ENCODE results near the gene C4BPA.

C4BPA gene

DNA sequence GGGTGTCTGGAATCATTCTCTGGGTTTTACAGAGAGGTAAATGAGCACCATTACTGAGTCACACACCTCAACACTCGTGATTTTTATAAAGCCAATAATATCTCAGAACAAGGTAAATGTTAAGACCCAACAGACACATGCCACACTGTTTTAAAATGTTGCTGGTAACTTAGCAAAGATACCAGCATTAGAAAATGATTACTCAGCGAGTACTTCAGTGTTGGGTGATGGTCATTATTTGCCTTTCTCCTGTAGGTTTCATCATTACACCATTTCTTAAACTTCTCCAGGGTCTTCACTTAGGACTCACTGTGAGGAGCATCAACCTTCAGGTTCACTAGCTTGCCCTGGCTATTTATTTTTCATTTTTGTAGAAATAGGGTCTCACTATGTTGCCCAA is 22.2 kb upstream of the C4BPA start:
- no peak for DNase-seq (ENCODE audit: low spot score)
- in situ Hi-C loops (cut with MboI; ENCODE audit: low sequenced_read_pairs, unreplicated experiment): loop anchor here (25.0 kb wide), 1 partner anchor 405 kb away; the partner anchor contains the start of gene CR1
- TF ChIP-seq, protein P1, sequence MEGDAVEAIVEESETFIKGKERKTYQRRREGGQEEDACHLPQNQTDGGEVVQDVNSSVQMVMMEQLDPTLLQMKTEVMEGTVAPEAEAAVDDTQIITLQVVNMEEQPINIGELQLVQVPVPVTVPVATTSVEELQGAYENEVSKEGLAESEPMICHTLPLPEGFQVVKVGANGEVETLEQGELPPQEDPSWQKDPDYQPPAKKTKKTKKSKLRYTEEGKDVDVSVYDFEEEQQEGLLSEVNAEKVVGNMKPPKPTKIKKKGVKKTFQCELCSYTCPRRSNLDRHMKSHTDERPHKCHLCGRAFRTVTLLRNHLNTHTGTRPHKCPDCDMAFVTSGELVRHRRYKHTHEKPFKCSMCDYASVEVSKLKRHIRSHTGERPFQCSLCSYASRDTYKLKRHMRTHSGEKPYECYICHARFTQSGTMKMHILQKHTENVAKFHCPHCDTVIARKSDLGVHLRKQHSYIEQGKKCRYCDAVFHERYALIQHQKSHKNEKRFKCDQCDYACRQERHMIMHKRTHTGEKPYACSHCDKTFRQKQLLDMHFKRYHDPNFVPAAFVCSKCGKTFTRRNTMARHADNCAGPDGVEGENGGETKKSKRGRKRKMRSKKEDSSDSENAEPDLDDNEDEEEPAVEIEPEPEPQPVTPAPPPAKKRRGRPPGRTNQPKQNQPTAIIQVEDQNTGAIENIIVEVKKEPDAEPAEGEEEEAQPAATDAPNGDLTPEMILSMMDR (IDR thresholded peaks at IDR 0.05; ENCODE audit: borderline replicate concordance, control extremely low read depth, extremely low read depth, insufficient read depth, missing control alignments): no peak

DNA sequence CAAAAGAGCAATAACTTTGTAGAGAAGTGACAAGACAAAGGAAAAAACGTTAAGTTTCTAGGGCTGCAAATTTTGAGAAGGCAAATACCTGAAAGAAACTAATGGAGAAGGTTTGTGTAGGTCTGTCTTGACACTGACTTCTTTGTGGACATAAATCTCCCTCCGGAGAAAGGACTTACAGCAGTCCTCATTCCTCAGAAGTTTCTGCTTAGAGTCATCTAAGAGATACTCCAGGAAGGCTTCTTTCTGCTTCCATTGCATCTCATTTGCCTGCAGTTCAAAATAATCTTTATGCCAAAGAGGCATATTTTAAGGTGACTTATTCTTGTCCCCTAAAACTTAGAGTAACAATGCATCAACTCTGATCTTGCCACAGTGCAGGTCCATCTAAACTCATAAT is 19.8 kb upstream of the C4BPA start:
- no peak for DNase-seq (ENCODE audit: low spot score)
- TF ChIP-seq, protein P1 (IDR thresholded peaks at IDR 0.05; ENCODE audit: borderline replicate concordance, control extremely low read depth, extremely low read depth, insufficient read depth, missing control alignments): no peak
- in situ Hi-C loops (cut with MboI; ENCODE audit: low sequenced_read_pairs, unreplicated experiment): loop anchor here (25.0 kb wide), 1 partner anchor 403 kb away; the partner anchor contains the start of gene CR1

DNA sequence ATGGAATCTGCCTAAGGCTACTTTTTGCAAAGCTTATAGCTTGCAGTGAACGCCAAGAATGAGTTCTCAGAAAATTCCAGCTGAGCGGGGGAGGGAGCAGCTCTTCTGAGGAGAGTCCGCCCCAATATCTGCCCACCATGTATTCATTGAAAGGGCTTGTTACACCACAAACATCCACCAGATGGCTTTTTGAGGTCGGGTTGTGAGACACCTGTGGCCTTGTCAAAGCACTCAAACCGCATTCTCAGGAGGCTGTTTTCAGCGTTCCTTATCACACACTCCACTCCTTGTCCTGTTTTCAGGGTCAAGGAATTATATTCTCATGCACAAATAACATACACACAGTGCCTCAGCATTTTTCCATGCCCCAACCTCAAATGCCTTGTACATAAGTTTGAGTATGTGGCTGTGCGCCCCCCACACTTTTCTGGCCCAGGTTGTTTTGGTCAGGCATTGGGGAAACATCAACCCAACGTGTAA is 19.3 kb upstream of the C4BPA start:
- peak; percentile 59 for DNase-seq (ENCODE audit: low spot score)
- in situ Hi-C loops (cut with MboI; ENCODE audit: low sequenced_read_pairs, unreplicated experiment): loop anchor here (5.0 to 25.0 kb wide), 2 partner anchors 323 to 403 kb away; partner anchors contain the start of gene CR1
- TF ChIP-seq, protein P1 (IDR thresholded peaks at IDR 0.05; ENCODE audit: borderline replicate concordance, control extremely low read depth, extremely low read depth, insufficient read depth, missing control alignments): peak; percentile 68

DNA sequence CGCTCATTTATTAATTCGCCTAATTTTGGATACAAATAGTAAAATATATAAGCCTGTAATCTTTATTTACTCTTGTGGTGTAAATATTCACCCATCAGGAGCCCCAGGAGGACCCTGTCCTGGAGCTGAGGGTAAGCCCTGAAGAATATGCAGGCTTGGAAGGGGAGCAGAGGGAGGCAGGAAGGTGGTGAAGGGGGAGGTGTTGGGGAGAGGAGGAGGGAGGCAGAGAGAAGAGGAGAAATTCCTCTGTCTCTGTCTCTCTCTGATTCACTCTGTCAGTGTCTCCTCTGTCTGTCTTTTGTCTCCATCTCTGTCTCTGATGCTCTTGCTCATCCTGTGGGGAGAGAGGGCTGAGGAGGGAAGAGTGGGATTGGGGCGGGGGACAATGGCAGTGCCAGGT is 18.1 kb upstream of the C4BPA start:
- TF ChIP-seq, protein P1 (IDR thresholded peaks at IDR 0.05; ENCODE audit: borderline replicate concordance, control extremely low read depth, extremely low read depth, insufficient read depth, missing control alignments): no peak
- in situ Hi-C loops (cut with MboI; ENCODE audit: low sequenced_read_pairs, unreplicated experiment): loop anchor here (5.0 to 25.0 kb wide), 2 partner anchors 321 to 401 kb away; partner anchors contain the start of gene CR1
- DNase-seq (ENCODE audit: low spot score): no peak

DNA sequence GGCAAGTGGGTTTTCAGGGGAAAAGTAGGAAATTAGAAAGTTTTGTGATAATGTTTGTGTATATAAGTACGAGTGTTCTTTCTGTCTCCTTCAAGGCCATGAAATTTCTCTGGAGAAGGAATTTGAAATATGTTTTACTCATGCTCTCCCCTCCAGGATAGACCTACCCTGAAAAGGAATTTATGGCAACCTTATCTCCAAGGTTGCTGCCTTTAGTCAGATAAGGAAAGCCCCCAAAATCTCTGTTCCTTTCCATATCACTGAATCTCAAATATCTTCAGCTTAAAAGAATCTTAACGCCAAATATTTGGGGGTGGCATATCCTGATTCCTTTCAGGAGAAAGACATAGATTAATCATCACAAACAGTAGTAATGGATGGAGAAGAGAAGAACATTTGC is 15.9 kb upstream of the C4BPA start:
- in situ Hi-C loops (cut with MboI; ENCODE audit: low sequenced_read_pairs, unreplicated experiment): loop anchor here (5.0 to 25.0 kb wide), 2 partner anchors 319 to 399 kb away; partner anchors contain the start of gene CR1
- no peak for DNase-seq (ENCODE audit: low spot score)
- TF ChIP-seq, protein P1 (IDR thresholded peaks at IDR 0.05; ENCODE audit: borderline replicate concordance, control extremely low read depth, extremely low read depth, insufficient read depth, missing control alignments): no peak

DNA sequence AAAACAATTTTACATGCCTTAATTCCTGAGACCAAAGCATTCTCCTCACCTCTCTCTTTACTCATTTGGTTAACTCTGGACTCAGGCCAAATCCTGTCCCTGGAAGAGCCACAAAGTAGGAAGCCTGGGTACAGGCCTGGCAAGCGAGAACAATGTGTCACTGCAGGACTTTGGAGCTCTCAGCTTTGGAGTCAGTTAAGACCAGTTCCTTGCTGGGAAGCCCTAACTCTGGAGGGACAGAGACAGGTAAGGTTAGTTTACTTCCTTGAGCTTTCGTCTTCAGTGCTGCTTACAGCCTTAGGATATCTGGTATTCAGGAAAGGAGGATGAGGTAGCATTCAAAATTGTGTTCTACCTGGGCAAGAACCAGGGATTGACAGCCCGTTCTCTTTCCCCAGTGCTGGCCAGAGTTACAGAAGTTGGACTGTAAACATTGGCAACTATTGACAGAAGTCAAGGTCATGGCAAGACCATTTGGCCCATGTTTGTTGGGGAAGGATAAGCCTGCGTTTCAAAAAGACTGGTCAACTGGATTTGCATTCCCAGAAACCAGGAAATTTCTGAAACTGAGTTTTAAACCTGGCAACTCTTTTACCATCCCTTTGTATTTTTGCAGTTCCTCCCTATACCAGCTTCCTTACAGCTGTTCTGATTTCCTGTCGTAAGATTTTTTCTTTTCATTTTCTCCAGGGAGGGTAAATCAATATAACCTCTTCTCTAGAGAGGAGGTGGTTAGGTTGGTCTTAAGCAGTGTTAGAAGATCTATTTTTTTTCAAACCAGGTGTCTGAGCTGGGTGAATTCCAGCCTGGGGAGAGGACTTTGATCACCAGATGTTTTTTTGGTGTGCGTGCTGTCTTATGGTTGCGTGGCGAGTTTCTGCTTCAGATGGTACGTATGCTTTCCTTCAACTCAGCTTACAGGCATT is 15.1 kb upstream of the C4BPA start, which contains the start of gene C4BPB:
Gene C4BPB, plus strand, starts transcription at position 160 of the 926 bp plus-strand sequence. Its CDS starts 672 bp downstream, at position 832.
- in situ Hi-C loops (cut with MboI; ENCODE audit: low sequenced_read_pairs, unreplicated experiment): loop anchor here (5.0 to 25.0 kb wide), 2 partner anchors 318 to 398 kb away; partner anchors contain the start of gene CR1
- TF ChIP-seq, protein P1 (IDR thresholded peaks at IDR 0.05; ENCODE audit: borderline replicate concordance, control extremely low read depth, extremely low read depth, insufficient read depth, missing control alignments): no peak
- no peak for DNase-seq (ENCODE audit: low spot score)
